Astrocyte (in vitro differentiated cells and primary cell): ENCODE results near the gene NKG7. TPM values are rescaled to one million over a fixed set of nuclear protein-coding genes. Genes with fewer than 3 reads are reported as not detected.
A peak's percentile ranks its signal among the peaks of the same experiment; 100 is the strongest.

Experiments
- DNase-seq: peaks from one replicate; pipeline ENCODE4 v3.0.0-alpha.2; 2010; ENCODE audit warnings: low read depth
- FAIRE-seq: peaks from 2 replicates; lab custom pipeline; 2011; peaks lifted over from hg19 to GRCh38; lab: Jason Lieb, UNC
- H2AFZ ChIP-seq: 2 replicates; pipeline ENCODE4 v1.6.0; 2012; ENCODE audit warnings: low read depth, low read length, inconsistent platforms
- H3K27ac ChIP-seq: 2 replicates; pipeline ENCODE4 v1.5.1; 2011; ENCODE audit warnings: low read depth, low read length, inconsistent platforms
- H3K27me3 ChIP-seq: 2 replicates; pipeline ENCODE4 v1.6.0; 2011; ENCODE audit warnings: low read length, inconsistent platforms; ENCODE audit not compliant: insufficient read depth
- H3K36me3 ChIP-seq: 2 replicates; pipeline ENCODE4 v1.5.1; 2011; ENCODE audit warnings: low read length, inconsistent platforms; ENCODE audit not compliant: insufficient read depth
- H3K4me1 ChIP-seq: 2 replicates; pipeline ENCODE4 v1.5.1; 2011; ENCODE audit warnings: low read length, inconsistent platforms; ENCODE audit not compliant: insufficient read depth
- H3K4me2 ChIP-seq: 2 replicates; pipeline ENCODE4 v1.6.0; 2012; ENCODE audit warnings: low read length, inconsistent platforms
- H3K4me3 ChIP-seq: 2 replicates; pipeline ENCODE4 v1.5.1; 2011; ENCODE audit warnings: low read depth, mild to moderate bottlenecking, low read length, inconsistent platforms; ENCODE audit not compliant: insufficient read depth
- H3K79me2 ChIP-seq: 2 replicates; pipeline ENCODE4 v1.6.0; 2012; ENCODE audit warnings: mild to moderate bottlenecking, low read length, inconsistent platforms; ENCODE audit not compliant: insufficient read depth
- H3K9ac ChIP-seq: 2 replicates; pipeline ENCODE4 v1.6.0; 2012; ENCODE audit warnings: mild to moderate bottlenecking, low read length, inconsistent platforms
- H3K9me3 ChIP-seq: 2 replicates; pipeline ENCODE4 v1.5.1; 2012; ENCODE audit warnings: low read depth, mild to moderate bottlenecking, low read length, inconsistent platforms; ENCODE audit not compliant: insufficient read depth
- H4K20me1 ChIP-seq: 2 replicates; pipeline ENCODE4 v1.6.0; 2012; ENCODE audit warnings: low read length, inconsistent platforms; ENCODE audit not compliant: insufficient read depth
- H3K27ac Mint-ChIP-seq: one replicate; pipeline ENCODE4 v1.8.0; 2021; ENCODE audit warnings: mild to moderate bottlenecking, mixed read lengths; ENCODE audit not compliant: unreplicated experiment
- H3K27me3 Mint-ChIP-seq: one replicate; pipeline ENCODE4 v1.8.0; 2021; ENCODE audit warnings: low read depth, mixed read lengths; ENCODE audit not compliant: unreplicated experiment
- H3K36me3 Mint-ChIP-seq: one replicate; pipeline ENCODE4 v1.8.0; 2021; ENCODE audit warnings: low read depth, mixed read lengths; ENCODE audit not compliant: unreplicated experiment
- H3K4me1 Mint-ChIP-seq: one replicate; pipeline ENCODE4 v1.8.0; 2021; ENCODE audit warnings: low read depth, mixed read lengths; ENCODE audit not compliant: unreplicated experiment
- H3K4me3 Mint-ChIP-seq: one replicate; pipeline ENCODE4 v1.8.0; 2021; ENCODE audit warnings: mild to moderate bottlenecking, moderate library complexity, mixed read lengths; ENCODE audit not compliant: unreplicated experiment
- H3K9me3 Mint-ChIP-seq: one replicate; pipeline ENCODE4 v1.8.0; 2021; ENCODE audit warnings: mild to moderate bottlenecking, mixed read lengths; ENCODE audit not compliant: unreplicated experiment
- CTCF ChIP-seq: IDR thresholded peaks from 2 replicates; pipeline ENCODE4 v1.5.1; 2011; ENCODE audit warnings: low read depth, mild to moderate bottlenecking, inconsistent platforms, low read length, moderate library complexity; ENCODE audit not compliant: insufficient read depth
- EZH2 ChIP-seq: IDR thresholded peaks from 2 replicates; pipeline ENCODE4 v1.6.1; 2012; ENCODE audit warnings: mild to moderate bottlenecking, low read length, inconsistent platforms; ENCODE audit not compliant: insufficient read depth
- total RNA-seq: library from RNA; stranded (reverse); gene quantifications from 2 replicates; pipeline ENCODE4 v1.2.1, GENCODE V29; 2021

Gene NKG7
- total RNA-seq, 1 donor from 2014 or later = not detected

DNA sequence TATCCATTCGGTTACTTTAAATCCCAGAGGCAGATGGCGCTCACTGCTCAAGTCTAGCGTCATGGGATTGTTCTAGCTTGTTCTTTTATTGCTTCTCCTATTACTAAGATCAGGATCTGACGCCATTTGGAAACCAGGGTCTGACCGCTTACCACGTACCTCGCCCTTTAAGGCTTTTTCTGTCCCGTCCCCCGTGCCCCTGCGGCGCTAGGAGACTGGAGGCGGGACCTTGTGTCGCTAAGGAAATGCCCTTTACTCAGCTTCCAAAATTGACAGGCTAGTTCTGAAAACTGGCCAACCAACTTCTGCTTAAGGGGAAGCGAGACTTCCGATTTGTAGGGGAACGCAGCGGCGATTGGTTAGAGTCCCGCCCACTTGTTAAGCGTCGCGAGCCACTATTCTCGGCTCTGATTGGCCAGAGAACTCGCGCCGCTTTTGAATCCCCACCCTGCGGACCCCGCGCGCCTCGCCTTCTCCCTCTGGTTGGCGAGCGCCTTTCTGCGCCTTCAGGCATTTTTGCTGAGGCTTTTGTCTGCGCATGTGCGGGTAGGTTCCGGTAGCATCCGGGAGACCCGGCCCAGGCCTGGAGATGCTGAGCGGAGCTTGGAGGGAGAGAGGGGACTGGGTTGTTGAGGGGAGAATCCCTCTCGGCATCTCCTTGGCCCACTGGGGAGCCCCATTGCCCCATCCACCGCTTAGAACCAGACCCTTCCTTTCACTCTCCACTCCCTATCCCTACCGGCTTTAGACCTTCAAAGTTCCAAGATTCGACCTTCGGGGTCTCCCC, 21.8 kb upstream of the NKG7 start:
- H3K27me3 Mint-ChIP-seq = no peaks in the 10 kb centered on the region
- H3K4me1 ChIP-seq = no peaks in the 10 kb centered on the region
- peaks cover 3% of the 10 kb centered on the region for H3K9me3 Mint-ChIP-seq
- H3K27ac ChIP-seq = no peak overlapping the region
- no peaks in the 10 kb centered on the region for H3K36me3 Mint-ChIP-seq
- H3K27ac Mint-ChIP-seq = peak overlapping the region; percentile 86
- peak overlapping the region; percentile 49 for H3K4me3 ChIP-seq
- DNase-seq (peak; percentile 96), FAIRE-seq (peak; percentile 39)
- H3K9me3 ChIP-seq = no peaks in the 10 kb centered on the region
- H3K4me3 Mint-ChIP-seq = peak overlapping the region; percentile 80
- H2AFZ ChIP-seq = peak overlapping the region; percentile 88
- TF ChIP-seq EZH2 (no peak), CTCF (no peak)
- no peaks in the 10 kb centered on the region for H3K36me3 ChIP-seq
- no peaks in the 10 kb centered on the region for H3K79me2 ChIP-seq
- H4K20me1 ChIP-seq = no peaks in the 10 kb centered on the region
- H3K27me3 ChIP-seq = no peaks in the 10 kb centered on the region
- H3K4me2 ChIP-seq = peak overlapping the region; percentile 80
- H3K4me1 Mint-ChIP-seq = peaks cover 9% of the 10 kb centered on the region
- peak overlapping the region; percentile 55 for H3K9ac ChIP-seq

DNA sequence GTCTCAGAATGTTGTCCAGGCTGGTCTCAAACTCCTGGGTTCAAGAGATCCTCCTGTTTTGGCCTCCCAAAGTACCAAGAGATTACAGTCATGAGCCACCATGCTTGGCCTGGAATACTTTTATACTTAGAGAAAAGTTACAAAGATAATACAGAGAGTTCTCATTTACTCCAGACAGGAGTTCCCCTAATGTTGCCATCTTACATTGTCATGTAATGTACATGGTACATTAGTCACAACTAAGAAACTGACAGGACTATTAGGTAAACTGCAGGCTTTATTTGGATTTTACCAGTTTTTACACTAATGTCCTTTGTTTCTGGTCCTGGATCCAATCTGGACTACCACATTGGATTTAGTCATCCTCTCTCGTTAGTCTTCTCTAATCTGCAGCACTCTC, 20.2 kb upstream of the NKG7 start:
- Histone ChIP-seq H2AFZ (no peak overlapping the region), H3K27ac (no peak overlapping the region), H3K79me2 (no peaks in the 10 kb centered on the region), H3K4me3 (no peak overlapping the region), H3K4me1 (no peaks in the 10 kb centered on the region), H3K4me2 (no peak overlapping the region), H3K36me3 (no peaks in the 10 kb centered on the region), H3K9ac (no peak overlapping the region), H3K27me3 (no peaks in the 10 kb centered on the region), H4K20me1 (no peaks in the 10 kb centered on the region), H3K9me3 (no peaks in the 10 kb centered on the region)
- peaks cover 4% of the 10 kb centered on the region for H3K27me3 Mint-ChIP-seq
- no peak overlapping the region for H3K4me3 Mint-ChIP-seq
- no peaks in the 10 kb centered on the region for H3K36me3 Mint-ChIP-seq
- peaks cover 6% of the 10 kb centered on the region for H3K4me1 Mint-ChIP-seq
- no peak for TF ChIP-seq EZH2
- TF ChIP-seq CTCF = no peak
- FAIRE-seq (no peak), DNase-seq (no peak)
- no peak overlapping the region for H3K27ac Mint-ChIP-seq
- H3K9me3 Mint-ChIP-seq = peaks cover 3% of the 10 kb centered on the region

DNA sequence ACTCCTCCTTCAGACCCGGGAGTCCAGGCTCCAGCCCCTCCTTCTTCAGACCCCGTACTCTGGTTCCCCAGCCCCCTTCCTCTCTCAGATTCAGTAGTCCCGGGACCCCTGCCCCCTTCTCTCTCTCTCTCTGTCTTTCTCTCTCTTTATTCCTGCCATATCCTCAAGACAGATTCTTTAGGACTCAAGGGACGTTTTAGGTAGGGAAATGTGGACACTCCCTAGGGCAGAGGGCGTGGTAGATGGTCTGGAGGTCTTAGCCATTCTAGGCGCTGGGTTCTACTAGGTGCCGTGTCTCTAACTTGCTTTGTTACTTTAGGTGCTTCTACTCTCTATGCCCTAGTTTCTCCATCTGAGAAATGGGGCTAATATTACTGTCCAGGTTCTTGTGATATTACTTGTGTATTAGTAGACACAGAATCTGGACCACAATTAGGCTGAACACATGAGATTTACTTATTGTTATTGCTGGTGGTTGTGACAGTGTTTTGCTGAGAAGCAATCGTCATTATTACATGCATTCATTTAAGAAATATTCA, 18.7 kb upstream of the NKG7 start:
- TF ChIP-seq EZH2 = no peak
- TF ChIP-seq CTCF = no peak
- Mint-ChIP-seq H3K4me3 (no peak overlapping the region), H3K9me3 (no peaks in the 10 kb centered on the region), H3K36me3 (no peaks in the 10 kb centered on the region), H3K27ac (no peak overlapping the region), H3K27me3 (peaks cover 4% of the 10 kb centered on the region), H3K4me1 (peaks cover 2% of the 10 kb centered on the region)
- Histone ChIP-seq H3K4me1 (no peaks in the 10 kb centered on the region), H3K4me3 (no peak overlapping the region), H3K9me3 (no peaks in the 10 kb centered on the region), H3K9ac (no peak overlapping the region), H3K27me3 (no peaks in the 10 kb centered on the region), H3K79me2 (no peaks in the 10 kb centered on the region), H4K20me1 (no peaks in the 10 kb centered on the region), H3K27ac (no peak overlapping the region), H3K36me3 (no peaks in the 10 kb centered on the region), H3K4me2 (no peak overlapping the region), H2AFZ (no peak overlapping the region)
- DNase-seq (no peak), FAIRE-seq (no peak)
